Astrocyte of the cerebellum (primary cell): ENCODE results near the gene USP10.
"Not testable (repeated sequence)": the region's sequence is repeated elsewhere in the genome, so short reads cannot be mapped to it uniquely, and the experiment has no call there.

Source experiments
- DNase-seq: peaks from one replicate; pipeline ENCODE4 v3.0.0-alpha.2; 2011; ENCODE audit warnings: low read depth
- H3K4me3 ChIP-seq: 2 replicates; pipeline ENCODE4 v1.5.1; 2011; ENCODE audit warnings: mild to moderate bottlenecking, low read depth, low read length, moderate library complexity
- in situ Hi-C: cut with HindIII; loops from 2 replicates; pipeline ENCODE4 v1.10.0; 2017; ENCODE audit warnings: low sequenced_read_pairs
- TF ChIP-seq, protein P1 (sequence below): IDR thresholded peaks from 2 replicates; pipeline ENCODE4 v1.5.1; 2012; ENCODE audit warnings: low read length, low read depth, moderate library complexity, mild to moderate bottlenecking; ENCODE audit errors: missing control alignments

Gene USP10

GRCh38 chr16:84685210-84685609, 14.6 kb upstream of the USP10 start:
- DNase-seq: no peak
- TF ChIP-seq, protein P1, sequence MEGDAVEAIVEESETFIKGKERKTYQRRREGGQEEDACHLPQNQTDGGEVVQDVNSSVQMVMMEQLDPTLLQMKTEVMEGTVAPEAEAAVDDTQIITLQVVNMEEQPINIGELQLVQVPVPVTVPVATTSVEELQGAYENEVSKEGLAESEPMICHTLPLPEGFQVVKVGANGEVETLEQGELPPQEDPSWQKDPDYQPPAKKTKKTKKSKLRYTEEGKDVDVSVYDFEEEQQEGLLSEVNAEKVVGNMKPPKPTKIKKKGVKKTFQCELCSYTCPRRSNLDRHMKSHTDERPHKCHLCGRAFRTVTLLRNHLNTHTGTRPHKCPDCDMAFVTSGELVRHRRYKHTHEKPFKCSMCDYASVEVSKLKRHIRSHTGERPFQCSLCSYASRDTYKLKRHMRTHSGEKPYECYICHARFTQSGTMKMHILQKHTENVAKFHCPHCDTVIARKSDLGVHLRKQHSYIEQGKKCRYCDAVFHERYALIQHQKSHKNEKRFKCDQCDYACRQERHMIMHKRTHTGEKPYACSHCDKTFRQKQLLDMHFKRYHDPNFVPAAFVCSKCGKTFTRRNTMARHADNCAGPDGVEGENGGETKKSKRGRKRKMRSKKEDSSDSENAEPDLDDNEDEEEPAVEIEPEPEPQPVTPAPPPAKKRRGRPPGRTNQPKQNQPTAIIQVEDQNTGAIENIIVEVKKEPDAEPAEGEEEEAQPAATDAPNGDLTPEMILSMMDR: no peak
- in situ Hi-C loops: no loop called here
- H3K4me3 ChIP-seq: no peak overlapping the region

DNA sequence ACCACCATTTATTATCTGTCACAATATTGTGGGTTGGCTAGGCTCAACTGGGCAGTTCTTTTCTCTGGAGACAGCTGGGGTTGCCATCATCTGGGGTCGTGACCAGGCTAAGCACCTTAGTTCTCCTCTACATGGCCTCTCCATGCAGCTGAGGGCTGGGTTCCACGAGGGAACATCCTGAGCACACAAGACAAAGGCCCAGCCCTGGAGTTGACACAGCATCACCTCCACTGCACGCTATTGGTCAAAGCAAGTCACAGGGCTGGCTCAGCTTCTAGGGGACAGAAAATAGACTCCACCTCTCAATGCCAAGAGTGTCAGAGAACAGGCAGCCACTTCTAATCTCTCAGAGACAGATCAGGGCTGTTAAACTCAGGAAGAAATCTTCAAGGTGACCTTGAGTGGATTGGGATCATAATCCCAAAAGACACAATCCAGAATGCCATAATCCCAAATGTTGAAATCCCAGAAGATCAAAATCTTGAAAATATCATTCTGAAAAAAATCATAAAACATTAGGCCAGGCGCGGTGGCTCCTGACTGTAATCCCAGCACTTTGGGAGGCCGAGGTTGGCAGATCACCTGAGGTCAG, 13.0 kb upstream of the USP10 start:
- in situ Hi-C loops: no loop called here
- DNase-seq: no peak
- TF ChIP-seq, protein P1: no peak
- no peak overlapping the region for H3K4me3 ChIP-seq

- DNase-seq: peak; percentile 56
- TF ChIP-seq, protein P1: no peak
- in situ Hi-C loops: no loop called here
- no peak overlapping the region for H3K4me3 ChIP-seq
These were observed 12.1 kb upstream of the USP10 start for GRCh38 chr16:84687715-84688114.

DNA sequence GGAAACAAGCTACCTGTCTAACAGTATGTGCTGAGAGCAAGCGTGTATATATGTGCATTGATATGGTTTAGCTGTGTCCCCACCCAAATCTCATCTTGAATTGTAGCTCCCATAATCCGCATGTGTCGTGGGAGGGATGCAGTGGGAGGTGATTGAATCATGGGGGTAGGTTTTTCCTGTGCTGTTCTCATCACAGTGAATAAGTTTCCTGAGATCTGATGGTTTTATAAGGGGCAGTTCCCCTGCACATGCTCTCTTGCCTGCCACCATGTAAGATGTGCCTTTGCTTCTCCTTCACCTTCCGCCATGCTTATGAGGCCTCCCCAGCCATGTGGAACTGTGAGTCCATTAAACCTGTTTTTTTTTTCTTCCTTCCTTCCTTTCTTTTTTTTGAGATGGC, 11.6 kb upstream of the USP10 start:
- DNase-seq, H3K4me3 ChIP-seq, in situ Hi-C loops: not testable (repeated sequence)

DNA sequence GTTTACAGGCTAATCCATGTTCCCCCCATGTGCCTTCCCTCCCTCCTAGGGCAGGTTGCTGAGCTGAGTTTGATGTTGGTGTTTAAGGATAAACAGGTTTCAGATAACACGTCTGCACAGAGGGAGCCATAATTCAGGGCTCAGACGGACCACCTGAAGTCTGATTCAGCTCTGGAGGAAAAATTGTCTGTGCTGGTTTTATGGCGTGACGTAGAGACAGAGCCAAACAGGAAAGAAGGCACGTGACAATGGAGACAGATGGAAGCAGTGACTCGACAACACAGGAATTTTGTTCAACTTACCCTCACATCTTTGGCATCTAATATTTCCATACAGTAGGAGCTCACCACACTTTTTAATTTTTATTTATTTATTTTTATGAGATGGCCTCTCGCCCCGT, 10.7 kb upstream of the USP10 start:
- peak; percentile 52 for DNase-seq
- in situ Hi-C loops: no loop called here
- TF ChIP-seq, protein P1: no peak
- H3K4me3 ChIP-seq: no peak overlapping the region

DNA sequence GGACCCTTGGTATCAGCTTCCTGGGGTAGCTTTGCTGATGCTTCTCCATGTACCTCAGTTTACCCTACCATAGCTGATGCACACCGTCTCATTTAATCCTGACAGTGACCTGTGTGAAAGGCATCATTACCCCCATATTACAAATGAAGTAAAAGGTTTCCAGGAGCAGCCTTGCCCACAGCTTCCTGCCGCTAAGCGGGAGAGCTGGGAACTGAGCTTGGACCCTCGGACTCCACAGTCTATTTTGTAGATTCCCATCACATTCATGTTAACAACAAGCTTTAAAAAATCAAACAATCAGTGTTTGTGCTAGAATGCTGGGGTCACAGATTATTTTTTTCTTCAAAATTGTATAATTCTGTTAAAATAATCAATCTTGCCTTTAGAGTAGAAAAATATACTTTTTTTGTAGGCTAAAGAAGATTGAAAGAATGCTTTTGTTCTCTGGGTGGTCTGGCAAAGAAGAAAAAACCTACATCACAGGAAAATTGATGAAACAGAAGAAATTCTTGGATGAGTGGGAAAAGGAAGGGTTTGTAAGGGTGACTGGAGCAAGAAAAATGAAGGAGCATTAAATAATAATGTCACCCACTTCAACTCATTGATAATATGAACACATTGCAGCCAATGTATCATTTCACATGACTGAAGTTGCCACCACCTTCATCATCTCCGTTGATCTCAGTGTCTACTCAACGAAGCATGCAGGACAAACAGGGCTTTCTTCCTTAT, 9.5 kb upstream of the USP10 start:
- TF ChIP-seq, protein P1: no peak
- in situ Hi-C loops: loop anchor here (5.0 kb wide), 2 partner anchors 42 to 78 kb away; no protein-coding TSS in a partner anchor
- DNase-seq: no peak
- H3K4me3 ChIP-seq: no peak overlapping the region
